Breast epithelium (tissue), 3 donors: ENCODE measurements around the gene SAPCD2.

ENCODE experiments used
- CTCF ChIP-seq, 3 donors: fragments of 450-650 bp; IDR thresholded peaks; one replicate each; pipeline ENCODE4 v1.5.1; 2016 to 2017; ENCODE audit warnings: antibody characterized with exemption in 3 of 3, mild to moderate bottlenecking in 3 of 3, moderate library complexity in 3 of 3
- POLR2A ChIP-seq: fragments of 450-650 bp; IDR thresholded peaks from one replicate; pipeline ENCODE4 v1.6.1; 2016; ENCODE audit warnings: antibody characterized with exemption, mild to moderate bottlenecking, moderate library complexity
- POLR2AphosphoS5 ChIP-seq, 3 donors: sonication (generic); formaldehyde crosslinking; IDR thresholded peaks; one replicate each; pipeline ENCODE4 v1.6.1; 2017; ENCODE audit warnings: antibody characterized with exemption in 3 of 3

- TF ChIP-seq CTCF (IDR thresholded peaks at IDR 0.05) (no peak), POLR2A (no peak), POLR2AphosphoS5 (IDR thresholded peaks at IDR 0.05) (no peak)
Measured at GRCh38 chr9:137032858-137033257, 37.5 kb downstream of the SAPCD2 start.
